Kidney (tissue), 14 donors: ENCODE results near the gene ADGRV1. TPM values are rescaled to one million over a fixed set of nuclear protein-coding genes. Genes with fewer than 3 reads are reported as not detected.

ENCODE experiments used
- DNase-seq, 5 donors: peaks; one replicate each; pipeline ENCODE4 v3.0.0-alpha.2; 2013 to 2020
- FAIRE-seq: peaks from 2 replicates; lab custom pipeline; 2012; peaks lifted over from hg19 to GRCh38; lab: Jason Lieb, UNC
- H3K27ac ChIP-seq, 2 donors: one replicate each; pipeline ENCODE4 v1.7.0; 2013; ENCODE audit warnings: low read depth in 2 of 2, low read length in 2 of 2, inconsistent platforms in 1 of 2
- H3K27me3 ChIP-seq: one replicate; pipeline ENCODE4 v1.7.1; 2013; ENCODE audit warnings: low read length, inconsistent platforms; ENCODE audit not compliant: control insufficient read depth, insufficient read depth
- H3K36me3 ChIP-seq, 3 donors: one replicate each; pipeline versions ENCODE4 v1.7.0 to v1.7.1; 2013; ENCODE audit warnings: low read length in 3 of 3, control low read depth in 1 of 3, inconsistent platforms in 1 of 3; ENCODE audit not compliant: insufficient read depth in 3 of 3, control insufficient read depth in 2 of 3
- H3K4me1 ChIP-seq, 3 donors: one replicate each; pipeline versions ENCODE4 v1.7.0 to v1.7.1; 2013; ENCODE audit warnings: low read length in 3 of 3, inconsistent platforms in 1 of 3, low read depth in 1 of 3; ENCODE audit not compliant: control insufficient read depth in 2 of 3, insufficient read depth in 2 of 3
- H3K4me3 ChIP-seq, 3 donors: one replicate each; pipeline versions ENCODE4 v1.7.0 to v1.8.1; 2013; ENCODE audit warnings: low read length in 3 of 3, control low read depth in 1 of 3, inconsistent platforms in 1 of 3
- H3K9ac ChIP-seq, 3 donors: one replicate each; pipeline versions ENCODE4 v1.7.0 to v1.7.1; 2013; ENCODE audit warnings: low read length in 3 of 3, control low read depth in 1 of 3, inconsistent platforms in 1 of 3
- H3K9me3 ChIP-seq, 3 donors: one replicate each; pipeline versions ENCODE4 v1.7.0 to v1.7.1; 2013; ENCODE audit warnings: low read length in 3 of 3, control low read depth in 1 of 3, inconsistent platforms in 1 of 3; ENCODE audit not compliant: control insufficient read depth in 2 of 3, insufficient read depth in 1 of 3
- intact Hi-C: fragments of 100-400 bp; cut with DNase I; formaldehyde crosslinking; loops from one replicate; pipeline ENCODE4 v1.11.1; 2022
- polyA plus RNA-seq: library from polyadenylated mRNA; stranded (reverse); fragments of 350-450 nt; fragmentation: Illumina TruSeq; extraction: RNeasy Lipid Tissue Mini Kit (QIAGEN cat#74804); gene quantifications from one replicate; pipeline ENCODE4 v1.2.3, GENCODE V29; 2014; ENCODE audit warnings: low read depth, low replicate concordance; ENCODE audit not compliant: insufficient read depth
- total RNA-seq: library from RNA; stranded (reverse); fragmentation: NEBNext Ultra II Directional; extraction: Animal tissue kit (Norgen Biotek cat#: 25700); gene quantifications from one replicate; pipeline ENCODE4 v1.2.1, GENCODE V29; 2021
- TF ChIP-seq, protein P1 (sequence below): IDR thresholded peaks from 3 replicates; pipeline ENCODE4 v1.5.1; 2012; ENCODE audit warnings: mild to moderate bottlenecking, moderate library complexity, borderline replicate concordance; ENCODE audit not compliant: insufficient read depth; ENCODE audit errors: extremely low read depth
- donor health status: control.
- donor health status: control.
- donor health status: control.
- donor health status: control.
- donor health status: control.
- donor health status: DM: yes; HTN: yes; CAD: no.
- donor health status: Normal renal cell carcinoma (clear cell type).

ADGRV1 gene
- total and polyA plus RNA-seq, 2 donors from 2014 or later, result 7.0 to 7.3 TPM

DNA sequence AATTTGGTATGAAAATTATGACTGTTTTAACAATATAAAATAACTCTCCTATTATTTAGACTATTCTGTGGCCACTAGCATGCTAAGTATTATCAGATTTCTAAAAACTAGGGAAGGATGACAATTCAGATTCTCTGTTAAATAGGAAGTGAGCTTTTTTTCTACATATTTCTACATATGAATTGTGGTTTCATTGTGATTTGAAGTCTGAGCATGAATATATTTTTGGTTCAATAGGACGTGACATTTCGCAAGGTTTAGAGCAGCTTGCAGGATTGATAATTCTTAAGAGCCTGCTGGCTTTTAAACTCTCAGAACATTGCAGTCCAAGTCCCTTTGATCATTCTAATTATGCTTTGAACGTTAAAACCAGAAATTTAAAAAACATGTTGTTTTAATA lies 82.9 kb downstream of the ADGRV1 start:
- Histone ChIP-seq H3K27me3 (no peaks in the 10 kb centered on the region), H3K27ac (no peak overlapping the region), H3K9ac (no peak overlapping the region), H3K4me3 (no peak overlapping the region), H3K9me3 (no peaks in the 10 kb centered on the region), H3K4me1 (no peaks in the 10 kb centered on the region), H3K36me3 (no peaks in the 10 kb centered on the region)
- TF ChIP-seq, protein P1, sequence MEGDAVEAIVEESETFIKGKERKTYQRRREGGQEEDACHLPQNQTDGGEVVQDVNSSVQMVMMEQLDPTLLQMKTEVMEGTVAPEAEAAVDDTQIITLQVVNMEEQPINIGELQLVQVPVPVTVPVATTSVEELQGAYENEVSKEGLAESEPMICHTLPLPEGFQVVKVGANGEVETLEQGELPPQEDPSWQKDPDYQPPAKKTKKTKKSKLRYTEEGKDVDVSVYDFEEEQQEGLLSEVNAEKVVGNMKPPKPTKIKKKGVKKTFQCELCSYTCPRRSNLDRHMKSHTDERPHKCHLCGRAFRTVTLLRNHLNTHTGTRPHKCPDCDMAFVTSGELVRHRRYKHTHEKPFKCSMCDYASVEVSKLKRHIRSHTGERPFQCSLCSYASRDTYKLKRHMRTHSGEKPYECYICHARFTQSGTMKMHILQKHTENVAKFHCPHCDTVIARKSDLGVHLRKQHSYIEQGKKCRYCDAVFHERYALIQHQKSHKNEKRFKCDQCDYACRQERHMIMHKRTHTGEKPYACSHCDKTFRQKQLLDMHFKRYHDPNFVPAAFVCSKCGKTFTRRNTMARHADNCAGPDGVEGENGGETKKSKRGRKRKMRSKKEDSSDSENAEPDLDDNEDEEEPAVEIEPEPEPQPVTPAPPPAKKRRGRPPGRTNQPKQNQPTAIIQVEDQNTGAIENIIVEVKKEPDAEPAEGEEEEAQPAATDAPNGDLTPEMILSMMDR, result no peak
- no peak for FAIRE-seq
- DNase-seq, result no peak
- intact Hi-C loops, result no loop called here

DNA sequence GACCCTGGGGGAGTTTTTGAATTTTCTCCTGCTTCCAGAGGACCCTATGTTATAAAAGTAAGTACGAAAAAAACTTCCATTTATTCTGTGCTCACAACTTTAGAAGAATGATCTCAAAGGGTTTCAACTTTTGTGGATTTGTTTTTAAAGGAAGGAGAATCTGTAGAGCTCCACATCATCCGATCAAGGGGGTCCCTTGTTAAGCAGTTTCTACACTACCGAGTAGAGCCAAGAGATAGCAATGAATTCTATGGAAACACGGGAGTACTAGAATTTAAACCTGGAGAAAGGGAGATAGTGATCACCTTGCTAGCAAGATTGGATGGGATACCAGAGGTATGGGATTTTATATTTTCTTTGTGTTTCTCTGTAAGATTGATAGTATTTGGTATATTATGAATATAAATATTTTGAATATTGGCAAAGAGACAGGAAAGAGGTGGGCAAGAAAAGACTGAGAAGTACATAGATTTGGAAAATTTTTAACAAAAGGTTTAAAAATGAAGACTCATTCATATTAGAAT lies 84.2 kb downstream of the ADGRV1 start:
- intact Hi-C loops, result no loop called here
- H3K9ac ChIP-seq, result no peak overlapping the region
- no peaks in the 10 kb centered on the region for H3K9me3 ChIP-seq
- H3K4me1 ChIP-seq, result no peaks in the 10 kb centered on the region
- DNase-seq (no peak), FAIRE-seq (no peak)
- no peaks in the 10 kb centered on the region for H3K36me3 ChIP-seq
- H3K27me3 ChIP-seq, result no peaks in the 10 kb centered on the region
- TF ChIP-seq, protein P1, result no peak
- H3K27ac ChIP-seq, result no peak overlapping the region
- no peak overlapping the region for H3K4me3 ChIP-seq

DNA sequence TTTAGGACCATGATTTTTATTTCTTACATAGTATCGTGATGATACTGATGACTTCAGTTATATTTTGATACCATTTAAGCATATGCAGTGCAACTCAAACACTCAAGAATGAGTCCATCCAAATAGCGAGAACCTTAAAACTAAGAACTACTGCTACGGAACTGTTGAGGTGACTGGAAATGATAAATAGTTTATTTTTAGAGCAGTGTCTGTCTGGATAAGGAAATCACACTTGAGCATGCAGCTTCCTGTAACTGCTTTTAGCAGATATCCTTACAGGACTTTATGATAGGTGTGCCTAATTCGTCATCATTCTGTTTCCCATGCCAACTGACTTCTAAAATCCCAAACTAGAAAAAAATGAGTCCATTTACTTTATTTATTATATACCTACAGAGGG lies 85.5 kb downstream of the ADGRV1 start:
- Histone ChIP-seq H3K9ac (no peak overlapping the region), H3K27ac (no peak overlapping the region), H3K9me3 (no peaks in the 10 kb centered on the region), H3K4me3 (no peak overlapping the region), H3K27me3 (no peaks in the 10 kb centered on the region), H3K4me1 (no peaks in the 10 kb centered on the region), H3K36me3 (no peaks in the 10 kb centered on the region)
- no peak for FAIRE-seq
- TF ChIP-seq, protein P1, result no peak
- intact Hi-C loops, result no loop called here
- DNase-seq, result no peak
